ENCODE results near the gene MAML2.
A peak's percentile ranks its signal among the peaks of the same experiment; 100 is the strongest.

The MAML2 gene

GRCh38 chr11:96203567-96204365, 139.2 kb downstream of the MAML2 start:
- H3K27me3 ChIP-seq (ENCODE audit: insufficient read depth, low read length), result no peaks in the 10 kb centered on the region
- no peaks in the 10 kb centered on the region for H3K9me3 ChIP-seq (ENCODE audit: insufficient read depth, low read depth, low read length)
- H3K4me3 ChIP-seq (ENCODE audit: low read length), result no peak overlapping the region
- H3K36me3 ChIP-seq (ENCODE audit: insufficient read depth, low read length), result no peaks in the 10 kb centered on the region
- 95% methylated on average over 5 of the region's 7 CpGs for WGBS
- H3K27ac ChIP-seq (ENCODE audit: low read depth, low read length), result no peak overlapping the region
- H3K9ac ChIP-seq (ENCODE audit: low read depth, low read length), result no peak overlapping the region
- H3K4me1 ChIP-seq (ENCODE audit: insufficient read depth, low read length), result peaks cover 24% of the 10 kb centered on the region

GRCh38 chr11:96200243-96200642, 142.8 kb downstream of the MAML2 start:
- H3K27me3 ChIP-seq (ENCODE audit: insufficient read depth, low read length), result no peaks in the 10 kb centered on the region
- no peaks in the 10 kb centered on the region for H3K36me3 ChIP-seq (ENCODE audit: insufficient read depth, low read length)
- H3K4me1 ChIP-seq (ENCODE audit: insufficient read depth, low read length), result peaks cover 41% of the 10 kb centered on the region
- H3K27ac ChIP-seq (ENCODE audit: low read depth, low read length), result peak overlapping the region; percentile 0; the same call in 1 of the 2 replicates
- no peaks in the 10 kb centered on the region for H3K9me3 ChIP-seq (ENCODE audit: insufficient read depth, low read depth, low read length)
- no peak overlapping the region for H3K9ac ChIP-seq (ENCODE audit: low read depth, low read length)
- H3K4me3 ChIP-seq (ENCODE audit: low read length), result no peak overlapping the region

GRCh38 chr11:96199563-96200025, 143.4 kb downstream of the MAML2 start:
- Histone ChIP-seq H3K4me1 (ENCODE audit: insufficient read depth, low read length) (peaks cover 47% of the 10 kb centered on the region), H3K27me3 (ENCODE audit: insufficient read depth, low read length) (no peaks in the 10 kb centered on the region), H3K9me3 (ENCODE audit: insufficient read depth, low read depth, low read length) (no peaks in the 10 kb centered on the region), H3K36me3 (ENCODE audit: insufficient read depth, low read length) (no peaks in the 10 kb centered on the region), H3K9ac (ENCODE audit: low read depth, low read length) (no peak overlapping the region), H3K4me3 (ENCODE audit: low read length) (no peak overlapping the region), H3K27ac (ENCODE audit: low read depth, low read length) (no peak overlapping the region)
- 97% methylated on average over 10 of the region's 10 CpGs for WGBS

- 92% methylated on average over 4 of the region's 4 CpGs for WGBS
- no peak overlapping the region for H3K4me3 ChIP-seq (ENCODE audit: low read length)
- peak overlapping the region; percentile 81; the same call in 1 of the 2 replicates for H3K27ac ChIP-seq (ENCODE audit: low read depth, low read length)
- H3K36me3 ChIP-seq (ENCODE audit: insufficient read depth, low read length), result no peaks in the 10 kb centered on the region
- H3K9me3 ChIP-seq (ENCODE audit: insufficient read depth, low read depth, low read length), result no peaks in the 10 kb centered on the region
- H3K27me3 ChIP-seq (ENCODE audit: insufficient read depth, low read length), result no peaks in the 10 kb centered on the region
- H3K9ac ChIP-seq (ENCODE audit: low read depth, low read length), result no peak overlapping the region
- peaks cover 59% of the 10 kb centered on the region for H3K4me1 ChIP-seq (ENCODE audit: insufficient read depth, low read length)
Observed at GRCh38 chr11:96197801-96198701, 144.9 kb downstream of the MAML2 start.

GRCh38 chr11:96197103-96197502, 145.9 kb downstream of the MAML2 start:
- H3K27ac ChIP-seq (ENCODE audit: low read depth, low read length), result peak overlapping the region; percentile 81; the same call in 1 of the 2 replicates
- WGBS, result 100% methylated on average over 1 of the region's 1 CpG
- no peak overlapping the region for H3K9ac ChIP-seq (ENCODE audit: low read depth, low read length)
- H3K4me3 ChIP-seq (ENCODE audit: low read length), result no peak overlapping the region
- no peaks in the 10 kb centered on the region for H3K27me3 ChIP-seq (ENCODE audit: insufficient read depth, low read length)
- peaks cover 59% of the 10 kb centered on the region for H3K4me1 ChIP-seq (ENCODE audit: insufficient read depth, low read length)
- H3K9me3 ChIP-seq (ENCODE audit: insufficient read depth, low read depth, low read length), result no peaks in the 10 kb centered on the region
- H3K36me3 ChIP-seq (ENCODE audit: insufficient read depth, low read length), result no peaks in the 10 kb centered on the region

- Histone ChIP-seq H3K9me3 (ENCODE audit: insufficient read depth, low read depth, low read length) (no peaks in the 10 kb centered on the region), H3K27ac (ENCODE audit: low read depth, low read length) (peak overlapping the region; percentile 81; the same call in 1 of the 2 replicates), H3K36me3 (ENCODE audit: insufficient read depth, low read length) (no peaks in the 10 kb centered on the region), H3K27me3 (ENCODE audit: insufficient read depth, low read length) (no peaks in the 10 kb centered on the region), H3K4me3 (ENCODE audit: low read length) (no peak overlapping the region), H3K9ac (ENCODE audit: low read depth, low read length) (peak overlapping the region; percentile 0; the same call in 1 of the 2 replicates), H3K4me1 (ENCODE audit: insufficient read depth, low read length) (peaks cover 59% of the 10 kb centered on the region)
- 75% methylated on average over 7 of the region's 7 CpGs for WGBS
Observed at GRCh38 chr11:96196181-96196662, 146.8 kb downstream of the MAML2 start.

GRCh38 chr11:96195671-96196070, 147.3 kb downstream of the MAML2 start:
- 79% methylated on average over 3 of the region's 3 CpGs for WGBS
- Histone ChIP-seq H3K27me3 (ENCODE audit: insufficient read depth, low read length) (no peaks in the 10 kb centered on the region), H3K9me3 (ENCODE audit: insufficient read depth, low read depth, low read length) (no peaks in the 10 kb centered on the region), H3K4me3 (ENCODE audit: low read length) (no peak overlapping the region), H3K4me1 (ENCODE audit: insufficient read depth, low read length) (peaks cover 59% of the 10 kb centered on the region), H3K9ac (ENCODE audit: low read depth, low read length) (no peak overlapping the region), H3K27ac (ENCODE audit: low read depth, low read length) (peak overlapping the region; percentile 81; the same call in 1 of the 2 replicates), H3K36me3 (ENCODE audit: insufficient read depth, low read length) (no peaks in the 10 kb centered on the region)

GRCh38 chr11:96194581-96195374, 148.2 kb downstream of the MAML2 start:
- H3K4me3 ChIP-seq (ENCODE audit: low read length), result no peak overlapping the region
- no peaks in the 10 kb centered on the region for H3K27me3 ChIP-seq (ENCODE audit: insufficient read depth, low read length)
- no peak overlapping the region for H3K9ac ChIP-seq (ENCODE audit: low read depth, low read length)
- H3K27ac ChIP-seq (ENCODE audit: low read depth, low read length), result peak overlapping the region; percentile 43
- no peaks in the 10 kb centered on the region for H3K9me3 ChIP-seq (ENCODE audit: insufficient read depth, low read depth, low read length)
- 20% methylated on average over 1 of the region's 1 CpG for WGBS
- peaks cover 54% of the 10 kb centered on the region for H3K4me1 ChIP-seq (ENCODE audit: insufficient read depth, low read length)
- H3K36me3 ChIP-seq (ENCODE audit: insufficient read depth, low read length), result no peaks in the 10 kb centered on the region

GRCh38 chr11:96193745-96194443, 149.1 kb downstream of the MAML2 start:
- Histone ChIP-seq H3K36me3 (ENCODE audit: insufficient read depth, low read length) (no peaks in the 10 kb centered on the region), H3K4me3 (ENCODE audit: low read length) (no peak overlapping the region), H3K27ac (ENCODE audit: low read depth, low read length) (0 out of 2 replicates have a peak overlapping the region, but pooled peaks have one; percentile 11), H3K9me3 (ENCODE audit: insufficient read depth, low read depth, low read length) (no peaks in the 10 kb centered on the region), H3K4me1 (ENCODE audit: insufficient read depth, low read length) (peaks cover 62% of the 10 kb centered on the region), H3K9ac (ENCODE audit: low read depth, low read length) (no peak overlapping the region), H3K27me3 (ENCODE audit: insufficient read depth, low read length) (no peaks in the 10 kb centered on the region)
- WGBS, result 81% methylated on average over 4 of the region's 4 CpGs

- no peaks in the 10 kb centered on the region for H3K36me3 ChIP-seq (ENCODE audit: insufficient read depth, low read length)
- H3K9ac ChIP-seq (ENCODE audit: low read depth, low read length), result no peak overlapping the region
- no peak overlapping the region for H3K27ac ChIP-seq (ENCODE audit: low read depth, low read length)
- no peaks in the 10 kb centered on the region for H3K9me3 ChIP-seq (ENCODE audit: insufficient read depth, low read depth, low read length)
- no peaks in the 10 kb centered on the region for H3K27me3 ChIP-seq (ENCODE audit: insufficient read depth, low read length)
- H3K4me1 ChIP-seq (ENCODE audit: insufficient read depth, low read length), result peaks cover 57% of the 10 kb centered on the region
- no peak overlapping the region for H3K4me3 ChIP-seq (ENCODE audit: low read length)
- WGBS, result 94% methylated on average over 3 of the region's 4 CpGs
Observed at GRCh38 chr11:96191752-96192151, 151.2 kb downstream of the MAML2 start.

Measured in HUES64 (cell line).